ENCODE results near the gene GLRX5. TPM values are rescaled to one million over a fixed set of nuclear protein-coding genes. Genes with fewer than 3 reads are reported as not detected.

GLRX5 gene
- total RNA-seq, 2 experiments from 2014 or later: 37.9 to 44.1 TPM

DNA sequence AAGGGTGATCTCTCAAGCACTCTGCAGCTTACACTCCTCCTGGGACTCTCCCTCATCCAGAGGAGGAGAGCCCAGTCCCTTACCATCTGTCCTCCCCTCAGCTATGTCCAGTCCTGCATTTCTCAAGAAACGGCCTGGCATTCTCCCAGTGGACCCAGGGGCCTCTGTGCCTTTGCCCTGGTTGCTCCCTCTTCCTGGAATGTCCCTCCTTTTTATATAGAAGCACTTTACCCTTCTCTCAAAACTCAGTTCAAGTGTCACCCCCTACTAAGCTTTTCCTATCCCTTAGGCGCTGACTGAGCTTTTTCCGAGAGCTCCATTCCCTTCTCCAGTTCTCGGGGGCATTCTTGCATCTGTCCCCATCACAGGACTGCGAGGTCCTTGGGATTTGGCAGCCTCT lies 8.9 kb upstream of the GLRX5 start:
- DNase-seq: no peak
- Mint-ChIP-seq H3K27me3 (no peaks in the 10 kb centered on the region), H3K27ac (peak overlapping the region; percentile 90), H3K4me3 (no peak overlapping the region), H3K36me3 (ENCODE audit: low read depth) (peaks cover 13% of the 10 kb centered on the region), H3K4me1 (peaks cover 79% of the 10 kb centered on the region), H3K9me3 (ENCODE audit: low read depth) (no peaks in the 10 kb centered on the region)
- intact Hi-C loops (cut with DNase I, micrococcal nuclease): loop anchor here in 1 of 2 experiments (10.0 kb wide), 1 partner anchor 1571 kb away; no protein-coding TSS in a partner anchor
- ATAC-seq: no peak
- ChIA-PET CTCF (interaction anchor here (0.6 to 4.6 kb wide), 11 partner anchors 8 to 207 kb away, joined by 3 to 88 read pairs (median 12); partner anchors contain the start of gene GLRX5), POLR2A (interaction anchor here (1.4 kb wide), 1 partner anchor 84 kb away, joined by 7 read pairs; no protein-coding TSS in a partner anchor)

DNA sequence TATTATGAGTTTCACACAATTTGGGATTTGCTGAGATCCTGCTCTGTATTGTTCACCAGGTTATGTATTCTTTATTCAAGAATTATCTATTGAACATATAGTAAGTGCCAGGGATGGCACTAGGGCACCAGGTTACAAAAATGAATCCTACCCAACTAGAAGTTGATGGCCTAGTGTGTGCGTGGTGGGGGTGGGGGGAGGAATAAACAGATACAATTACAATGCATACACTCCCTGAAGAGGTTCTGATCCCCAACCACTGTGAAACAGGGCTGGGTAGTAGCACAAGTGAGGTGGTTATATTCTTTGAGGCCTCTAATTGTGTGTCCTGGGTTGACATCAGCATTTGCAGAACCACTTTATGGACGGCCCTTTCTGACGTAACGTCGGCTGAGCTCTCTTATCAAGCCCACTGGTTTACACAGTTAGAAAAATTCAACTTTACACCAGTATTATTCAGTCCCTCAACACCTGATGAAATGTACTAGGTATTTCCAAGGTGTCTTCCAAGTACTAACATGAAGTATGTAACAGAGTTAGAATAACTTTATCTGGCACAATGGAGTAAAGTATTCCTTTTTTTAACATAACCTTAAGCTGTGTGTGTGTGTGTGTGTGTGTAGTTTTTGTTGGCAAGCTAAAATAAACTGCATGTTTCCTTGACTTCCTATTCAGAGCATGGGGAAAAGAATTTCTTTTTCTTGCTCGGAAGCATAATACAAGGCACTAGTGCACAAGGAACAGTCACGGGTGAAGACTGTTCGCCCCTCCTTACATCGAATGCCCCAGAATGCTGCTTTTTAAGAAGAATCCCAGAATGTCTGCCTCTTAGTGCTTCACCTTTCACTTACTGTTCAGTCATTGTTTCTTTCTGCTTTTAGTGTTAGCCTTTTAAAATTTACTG lies 8.1 kb upstream of the GLRX5 start:
- peaks cover 18% of the 10 kb centered on the region for H3K36me3 Mint-ChIP-seq (ENCODE audit: low read depth)
- H3K4me1 Mint-ChIP-seq: peaks cover 82% of the 10 kb centered on the region
- DNase-seq (no peak), ATAC-seq (no peak)
- intact Hi-C loops (cut with DNase I, micrococcal nuclease): loop anchor here (1.0 to 10.0 kb wide), 4 partner anchors 10 to 1572 kb away; partner anchors contain the start of gene SYNE3 (in 2 of the 2)
- ChIA-PET CTCF (interaction anchor here (0.6 to 4.6 kb wide), 23 partner anchors 9 to 95 kb away, joined by 3 to 88 read pairs (median 6); partner anchors contain the start of genes GLRX5 and SYNE3), POLR2A (interaction anchor here (0.8 to 1.4 kb wide), 4 partner anchors 16 to 84 kb away, joined by 3 to 7 read pairs (median 4); no protein-coding TSS in a partner anchor)
- no peak overlapping the region for H3K4me3 Mint-ChIP-seq
- no peaks in the 10 kb centered on the region for H3K27me3 Mint-ChIP-seq
- no peaks in the 10 kb centered on the region for H3K9me3 Mint-ChIP-seq (ENCODE audit: low read depth)
- H3K27ac Mint-ChIP-seq: peak overlapping the region; percentile 90

DNA sequence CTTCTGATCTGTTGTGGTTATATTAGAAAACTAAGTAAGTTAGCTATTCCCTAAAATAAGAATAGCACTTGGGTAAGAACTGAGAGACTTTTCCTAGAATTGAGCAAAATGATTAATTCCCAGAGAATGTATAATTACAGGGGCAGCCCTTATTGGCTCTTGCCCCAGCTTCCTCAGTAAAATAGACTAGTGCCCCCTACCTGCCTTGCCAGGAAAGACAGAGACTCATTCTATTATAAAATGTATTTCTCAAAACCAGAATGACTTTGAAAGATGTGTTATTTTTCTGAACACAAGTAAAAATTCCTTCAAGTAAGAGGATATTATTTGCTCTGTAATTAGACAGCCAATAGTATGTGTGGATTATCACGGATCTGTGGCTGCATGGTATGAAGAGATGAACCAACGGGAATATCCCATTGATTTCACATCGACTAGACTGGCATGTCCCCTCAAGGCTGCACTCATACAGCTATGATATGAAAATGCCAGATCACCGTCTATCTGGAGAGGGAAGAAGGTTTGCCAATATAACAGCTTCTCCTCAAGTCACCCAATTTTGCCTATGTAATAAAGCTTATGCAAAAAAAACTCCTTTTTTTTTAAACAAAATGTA lies 7.4 kb upstream of the GLRX5 start:
- Mint-ChIP-seq H3K27me3 (no peaks in the 10 kb centered on the region), H3K27ac (peak overlapping the region; percentile 90), H3K36me3 (ENCODE audit: low read depth) (peaks cover 25% of the 10 kb centered on the region), H3K9me3 (ENCODE audit: low read depth) (no peaks in the 10 kb centered on the region), H3K4me1 (peaks cover 81% of the 10 kb centered on the region), H3K4me3 (no peak overlapping the region)
- intact Hi-C loops (cut with DNase I, micrococcal nuclease): loop anchor here (1.0 to 10.0 kb wide), 4 partner anchors 11 to 1573 kb away; partner anchors contain the start of gene SYNE3 (in 2 of the 2)
- DNase-seq (peak; percentile 76), ATAC-seq (no peak)
- CTCF ChIA-PET: interaction anchor here (0.6 to 4.6 kb wide), 23 partner anchors 8 to 95 kb away, joined by 3 to 88 read pairs (median 6); partner anchors contain the start of genes GLRX5 and SYNE3
- POLR2A ChIA-PET: interaction anchor here (0.6 to 1.4 kb wide), 5 partner anchors 17 to 511 kb away, joined by 3 to 7 read pairs (median 5); no protein-coding TSS in a partner anchor

DNA sequence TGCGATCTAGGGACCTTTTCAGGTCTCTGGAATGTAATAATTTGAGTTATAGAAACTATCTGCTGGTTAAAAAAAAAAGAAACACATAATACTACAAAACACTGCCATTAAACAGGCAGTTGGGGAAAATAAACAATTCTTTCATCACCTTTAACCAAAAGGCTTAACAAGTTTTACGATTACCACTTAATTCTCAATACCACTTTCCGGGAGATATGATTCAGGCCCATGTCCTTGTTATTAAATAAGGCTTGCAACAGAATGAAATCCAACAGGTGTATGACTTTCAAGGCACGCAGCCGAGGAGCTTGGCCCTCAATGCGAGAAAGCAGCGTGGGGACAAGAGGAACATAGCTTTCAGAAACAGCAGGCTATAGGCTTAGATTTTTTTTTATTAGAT lies 5.6 kb upstream of the GLRX5 start:
- intact Hi-C loops (cut with DNase I, micrococcal nuclease): loop anchor here in 1 of 2 experiments (10.0 kb wide), 1 partner anchor 1574 kb away; no protein-coding TSS in a partner anchor
- H3K36me3 Mint-ChIP-seq (ENCODE audit: low read depth): peaks cover 37% of the 10 kb centered on the region

DNA sequence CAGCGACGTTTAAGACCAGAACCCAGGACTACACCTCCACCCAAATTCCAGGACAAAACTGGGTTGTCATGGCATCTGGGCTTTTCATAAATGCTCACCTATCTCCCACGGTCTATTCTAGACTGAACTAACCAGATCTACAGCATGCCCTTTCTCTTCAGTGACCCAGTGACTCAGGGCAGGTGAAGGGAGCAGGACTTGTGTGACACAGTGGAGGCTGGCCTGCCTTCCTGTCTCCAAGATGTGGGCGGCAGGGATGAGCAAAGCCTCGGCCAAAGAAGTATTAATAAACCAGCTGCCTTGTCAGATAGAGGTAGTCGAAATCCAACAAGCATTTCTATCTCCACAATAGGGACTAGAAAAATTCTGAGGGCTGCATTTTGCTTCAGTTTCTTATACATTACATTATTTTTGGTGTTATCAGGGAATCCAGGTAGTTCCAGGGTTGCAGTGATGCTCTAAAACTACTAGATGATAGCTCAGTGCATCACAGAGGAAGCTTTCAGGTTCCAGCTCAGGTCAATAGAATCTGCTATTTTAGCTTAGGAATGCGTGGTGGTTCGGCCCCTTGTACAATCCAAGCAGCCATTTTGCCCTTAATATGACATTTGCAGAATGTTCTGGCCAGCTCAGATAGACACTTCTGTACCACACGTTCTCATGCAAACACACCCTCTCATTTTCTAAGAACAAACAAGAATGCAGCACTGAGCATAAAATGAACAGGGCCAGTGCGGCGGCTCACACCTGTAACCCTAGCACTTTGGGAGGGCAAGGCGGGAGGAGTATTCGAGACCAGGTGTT lies 4.2 kb upstream of the GLRX5 start:
- intact Hi-C loops (cut with DNase I, micrococcal nuclease): loop anchor here (5.0 to 10.0 kb wide), 5 partner anchors 33 to 1448 kb away; partner anchors contain the start of genes CLMN (in 1 of the 2), DDX24 (in 1 of the 2), DICER1 (in 1 of the 2) and IFI27L1 (in 1 of the 2)
- no peaks in the 10 kb centered on the region for H3K27me3 Mint-ChIP-seq
- peaks cover 57% of the 10 kb centered on the region for H3K4me1 Mint-ChIP-seq
- peaks cover 37% of the 10 kb centered on the region for H3K36me3 Mint-ChIP-seq (ENCODE audit: low read depth)
- ChIA-PET POLR2A (no interaction called here), CTCF (interaction anchor here (0.7 to 1.8 kb wide), 4 partner anchors 8 to 89 kb away, joined by 3 to 6 read pairs (median 4); no protein-coding TSS in a partner anchor)
- H3K27ac Mint-ChIP-seq: peak overlapping the region; percentile 66
- DNase-seq: no peak
- no peak overlapping the region for H3K4me3 Mint-ChIP-seq
- H3K9me3 Mint-ChIP-seq (ENCODE audit: low read depth): no peaks in the 10 kb centered on the region
- no peak for ATAC-seq

More for the DNA sequence above, 5.6 kb upstream of the GLRX5 start:
- DNase-seq (no peak), ATAC-seq (no peak)
- Mint-ChIP-seq H3K27me3 (no peaks in the 10 kb centered on the region), H3K9me3 (ENCODE audit: low read depth) (no peaks in the 10 kb centered on the region), H3K4me1 (peaks cover 69% of the 10 kb centered on the region), H3K27ac (peak overlapping the region; percentile 47), H3K4me3 (no peak overlapping the region)
- ChIA-PET CTCF (interaction anchor here (1.1 to 4.6 kb wide), 5 partner anchors 9 to 86 kb away, joined by 3 to 88 read pairs (median 6); no protein-coding TSS in a partner anchor), POLR2A (no interaction called here)

DNA sequence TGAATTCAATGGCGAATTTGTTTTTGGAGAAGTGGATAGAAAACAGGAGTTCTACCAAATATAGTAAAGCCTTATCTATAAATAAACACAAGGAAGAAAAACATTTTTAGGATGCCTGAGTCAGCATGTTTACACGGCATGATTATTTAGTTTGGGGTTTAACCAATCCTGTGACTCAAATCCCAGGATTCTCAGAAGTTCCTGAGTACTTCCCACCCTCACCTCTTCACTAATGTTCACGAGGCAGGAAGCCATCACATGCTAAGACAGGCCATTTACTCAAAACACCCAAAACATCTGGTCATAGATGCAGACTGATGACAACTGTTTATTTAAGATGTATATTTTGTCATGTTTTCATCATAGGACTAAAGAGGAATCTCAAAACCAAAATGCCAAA lies 3.4 kb upstream of the GLRX5 start:
- H3K9me3 Mint-ChIP-seq (ENCODE audit: low read depth): no peaks in the 10 kb centered on the region
- intact Hi-C loops (cut with DNase I, micrococcal nuclease): loop anchor here (5.0 to 10.0 kb wide), 5 partner anchors 34 to 1449 kb away; partner anchors contain the start of genes CLMN (in 1 of the 2), DDX24 (in 1 of the 2), DICER1 (in 1 of the 2) and IFI27L1 (in 1 of the 2)
- no peak for ATAC-seq
- H3K4me1 Mint-ChIP-seq: peaks cover 57% of the 10 kb centered on the region
- POLR2A ChIA-PET: interaction anchor here (1.0 kb wide), 1 partner anchor 8 kb away, joined by 3 read pairs; no protein-coding TSS in a partner anchor
- no peak for DNase-seq
- CTCF ChIA-PET: interaction anchor here (0.6 to 1.8 kb wide), 9 partner anchors 9 to 565 kb away, joined by 3 to 8 read pairs (median 3); no protein-coding TSS in a partner anchor
- H3K27ac Mint-ChIP-seq: peak overlapping the region; percentile 67
- no peak overlapping the region for H3K4me3 Mint-ChIP-seq
- H3K27me3 Mint-ChIP-seq: no peaks in the 10 kb centered on the region
- peaks cover 37% of the 10 kb centered on the region for H3K36me3 Mint-ChIP-seq (ENCODE audit: low read depth)

DNA sequence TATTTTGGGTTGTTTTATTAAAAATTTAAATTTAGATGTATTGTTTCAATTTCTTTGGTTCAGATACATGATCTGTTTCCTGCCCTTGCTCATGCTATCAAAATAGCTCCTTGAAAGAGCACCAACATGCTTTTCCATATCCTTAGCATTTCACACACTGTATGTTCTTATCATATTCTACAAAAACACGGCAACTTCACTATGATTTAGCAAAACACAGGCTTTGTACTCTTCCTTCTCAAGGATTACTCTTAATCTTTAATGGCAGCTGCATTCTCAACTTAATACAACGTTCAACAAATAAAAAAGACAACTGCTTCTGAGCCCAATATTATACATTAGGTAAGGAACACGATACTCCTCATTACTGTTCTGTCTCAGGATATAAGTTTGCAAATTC lies 2.9 kb upstream of the GLRX5 start:
- ATAC-seq (no peak), DNase-seq (no peak)
- CTCF ChIA-PET: interaction anchor here (0.6 to 1.8 kb wide), 8 partner anchors 9 to 667 kb away, joined by 3 to 8 read pairs (median 4); no protein-coding TSS in a partner anchor
- peak overlapping the region; percentile 94 for H3K27ac Mint-ChIP-seq
- no peaks in the 10 kb centered on the region for H3K9me3 Mint-ChIP-seq (ENCODE audit: low read depth)
- H3K4me3 Mint-ChIP-seq: peak overlapping the region; percentile 93
- H3K27me3 Mint-ChIP-seq: no peaks in the 10 kb centered on the region
- POLR2A ChIA-PET: interaction anchor here (1.0 kb wide), 1 partner anchor 9 kb away, joined by 3 read pairs; no protein-coding TSS in a partner anchor
- peaks cover 59% of the 10 kb centered on the region for H3K4me1 Mint-ChIP-seq
- intact Hi-C loops (cut with DNase I, micrococcal nuclease): loop anchor here (5.0 to 10.0 kb wide), 5 partner anchors 35 to 1450 kb away; partner anchors contain the start of genes CLMN (in 1 of the 2), DDX24 (in 1 of the 2), DICER1 (in 1 of the 2) and IFI27L1 (in 1 of the 2)
- peaks cover 37% of the 10 kb centered on the region for H3K36me3 Mint-ChIP-seq (ENCODE audit: low read depth)

DNA sequence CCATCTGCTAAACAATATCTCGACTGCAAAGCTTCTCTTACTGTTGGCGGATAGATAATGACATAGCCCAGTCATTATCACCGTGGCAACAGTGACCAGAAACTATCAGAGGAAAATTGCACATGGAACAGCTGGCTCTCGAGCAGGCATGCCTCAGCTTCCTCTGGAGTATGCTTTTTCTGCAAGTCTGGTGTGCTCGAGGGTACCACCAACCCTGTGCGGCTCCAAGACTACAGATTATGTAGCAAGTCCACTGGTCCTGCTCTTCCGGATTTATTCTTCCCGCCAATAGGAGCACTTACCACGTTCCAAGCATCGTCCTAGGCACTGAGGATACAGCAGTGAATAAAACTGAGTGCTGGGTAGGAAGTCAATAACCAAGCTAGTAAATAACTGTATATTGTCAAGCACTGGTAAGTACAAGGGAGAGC lies 1.4 kb upstream of the GLRX5 start:
- Mint-ChIP-seq H3K27ac (peak overlapping the region; percentile 94), H3K27me3 (no peaks in the 10 kb centered on the region), H3K9me3 (ENCODE audit: low read depth) (no peaks in the 10 kb centered on the region), H3K4me1 (peaks cover 63% of the 10 kb centered on the region), H3K4me3 (peak overlapping the region; percentile 93), H3K36me3 (ENCODE audit: low read depth) (peaks cover 39% of the 10 kb centered on the region)
- CTCF ChIA-PET: interaction anchor here (0.6 to 5.0 kb wide), 8 partner anchors 10 to 1078 kb away, joined by 3 to 29 read pairs (median 8); partner anchors contain the start of gene SYNE3
- intact Hi-C loops (cut with DNase I, micrococcal nuclease): loop anchor here (5.0 to 10.0 kb wide), 5 partner anchors 36 to 1451 kb away; partner anchors contain the start of genes CLMN (in 1 of the 2), DDX24 (in 1 of the 2), DICER1 (in 1 of the 2) and IFI27L1 (in 1 of the 2)
- POLR2A ChIA-PET: interaction anchor here (0.7 to 2.8 kb wide), 2 partner anchors 10 to 53 kb away, joined by 3 to 30 read pairs; no protein-coding TSS in a partner anchor
- ATAC-seq (no peak), DNase-seq (peak; percentile 49)

DNA sequence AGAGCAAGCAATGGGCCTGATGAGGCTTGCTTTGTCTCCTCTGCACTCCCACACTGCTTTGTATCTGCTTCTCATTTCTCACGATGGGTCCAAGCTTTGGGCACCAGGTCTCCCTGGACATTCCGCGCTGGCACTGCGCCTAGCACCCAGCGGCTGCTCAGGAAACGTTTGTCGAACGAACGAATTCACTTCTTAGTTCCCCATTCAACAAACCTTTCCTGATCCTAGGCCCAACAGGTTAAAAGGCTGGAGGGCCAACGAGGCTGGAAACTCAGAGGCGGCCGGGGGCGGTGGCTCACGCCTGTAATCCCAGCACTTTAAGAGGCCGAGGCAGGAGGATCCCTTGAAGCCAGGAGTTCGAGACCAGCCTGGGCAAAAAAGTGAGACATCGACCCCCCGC lies 1.0 kb upstream of the GLRX5 start:
- Mint-ChIP-seq H3K4me3 (peak overlapping the region; percentile 93), H3K36me3 (ENCODE audit: low read depth) (peaks cover 39% of the 10 kb centered on the region), H3K27ac (peak overlapping the region; percentile 94), H3K27me3 (no peaks in the 10 kb centered on the region), H3K4me1 (peaks cover 62% of the 10 kb centered on the region), H3K9me3 (ENCODE audit: low read depth) (no peaks in the 10 kb centered on the region)
- CTCF ChIA-PET: interaction anchor here (0.6 to 5.0 kb wide), 10 partner anchors 10 to 1078 kb away, joined by 3 to 29 read pairs (median 8); partner anchors contain the start of gene SYNE3
- no peak for ATAC-seq
- POLR2A ChIA-PET: interaction anchor here (2.8 kb wide), 1 partner anchor 10 kb away, joined by 30 read pairs; no protein-coding TSS in a partner anchor
- intact Hi-C loops (cut with DNase I, micrococcal nuclease): loop anchor here (1.0 to 10.0 kb wide), 15 partner anchors 11 to 1452 kb away; partner anchors contain the start of genes CLMN (in 2 of the 2), DICER1 (in 2 of the 2), SYNE3 (in 2 of the 2) and ATG2B (in 1 of the 2)
- no peak for DNase-seq

All from activated CD4-positive, alpha-beta T cell treated with anti-CD3 and anti-CD28 coated beads for 36 hours (primary cell).